GM19455 (cell line): ENCODE results near the gene UFSP2.
"Not testable (repeated sequence)": the region's sequence is repeated elsewhere in the genome, so short reads cannot be mapped to it uniquely, and the experiment has no call there.

Experiments
- ATAC-seq: cut with Tn5 transposase; IDR thresholded peaks from one replicate; pipeline ENCODE4 v1.9.1; 2021; ENCODE audit not compliant: unreplicated experiment

The UFSP2 gene

DNA sequence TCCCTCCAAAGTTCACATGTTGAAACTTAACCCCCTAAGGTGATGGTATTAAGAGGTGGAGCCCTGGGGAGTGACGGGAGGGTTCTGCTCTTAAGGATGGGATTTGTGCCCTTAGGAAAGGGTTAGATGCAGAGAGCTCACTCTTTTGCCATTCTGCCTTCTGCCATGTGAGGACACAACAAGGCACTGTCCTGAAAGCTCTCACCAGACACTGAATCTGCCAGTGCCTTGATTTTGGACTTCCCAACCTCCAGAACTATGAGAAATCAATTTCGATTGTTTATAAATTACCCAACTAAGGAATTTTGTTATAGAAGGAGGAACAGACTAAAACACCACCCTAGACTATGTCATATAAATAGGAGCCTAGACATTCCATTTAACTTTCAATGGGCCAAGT, 41.7 kb downstream of the UFSP2 start:
- no peak for ATAC-seq

DNA sequence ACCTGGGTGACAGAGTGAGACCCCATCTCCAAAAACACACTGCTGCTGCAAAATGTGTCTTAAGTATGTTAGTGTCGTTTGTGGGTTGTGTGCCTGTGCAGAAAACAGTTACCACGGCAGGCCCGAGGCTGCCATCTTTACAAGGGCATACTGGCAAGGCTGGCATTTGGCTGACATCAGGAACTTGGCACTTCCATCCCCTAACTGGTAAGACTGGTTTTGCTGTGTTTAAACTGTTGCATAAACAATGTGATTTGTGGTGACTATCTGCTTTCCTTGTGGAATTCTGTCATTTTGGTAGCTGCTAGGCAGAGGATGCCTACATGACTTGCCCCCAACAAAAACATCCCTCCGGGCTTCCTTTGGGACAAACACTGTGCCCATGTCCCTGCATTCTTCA, 42.3 kb downstream of the UFSP2 start:
- no peak for ATAC-seq

DNA sequence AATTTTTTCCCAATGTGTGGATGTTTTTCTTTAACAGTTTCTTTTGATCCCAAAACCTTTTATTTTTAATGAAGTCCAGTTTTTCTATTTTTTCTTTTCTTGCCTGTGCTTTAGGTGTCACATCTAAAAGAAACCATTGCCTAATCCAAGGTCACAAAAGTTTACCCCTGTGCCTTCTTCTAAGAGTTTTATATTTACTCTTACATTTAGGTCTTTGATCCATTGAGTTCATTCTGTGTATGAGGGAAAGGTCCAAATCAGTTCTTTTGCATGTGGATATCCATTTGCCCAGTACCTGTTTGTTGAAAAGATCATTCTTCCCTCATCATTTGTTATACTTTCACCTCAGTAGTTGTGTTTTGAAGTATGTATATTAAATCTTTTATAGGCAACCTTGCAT, 43.0 kb downstream of the UFSP2 start:
- ATAC-seq, result no peak

DNA sequence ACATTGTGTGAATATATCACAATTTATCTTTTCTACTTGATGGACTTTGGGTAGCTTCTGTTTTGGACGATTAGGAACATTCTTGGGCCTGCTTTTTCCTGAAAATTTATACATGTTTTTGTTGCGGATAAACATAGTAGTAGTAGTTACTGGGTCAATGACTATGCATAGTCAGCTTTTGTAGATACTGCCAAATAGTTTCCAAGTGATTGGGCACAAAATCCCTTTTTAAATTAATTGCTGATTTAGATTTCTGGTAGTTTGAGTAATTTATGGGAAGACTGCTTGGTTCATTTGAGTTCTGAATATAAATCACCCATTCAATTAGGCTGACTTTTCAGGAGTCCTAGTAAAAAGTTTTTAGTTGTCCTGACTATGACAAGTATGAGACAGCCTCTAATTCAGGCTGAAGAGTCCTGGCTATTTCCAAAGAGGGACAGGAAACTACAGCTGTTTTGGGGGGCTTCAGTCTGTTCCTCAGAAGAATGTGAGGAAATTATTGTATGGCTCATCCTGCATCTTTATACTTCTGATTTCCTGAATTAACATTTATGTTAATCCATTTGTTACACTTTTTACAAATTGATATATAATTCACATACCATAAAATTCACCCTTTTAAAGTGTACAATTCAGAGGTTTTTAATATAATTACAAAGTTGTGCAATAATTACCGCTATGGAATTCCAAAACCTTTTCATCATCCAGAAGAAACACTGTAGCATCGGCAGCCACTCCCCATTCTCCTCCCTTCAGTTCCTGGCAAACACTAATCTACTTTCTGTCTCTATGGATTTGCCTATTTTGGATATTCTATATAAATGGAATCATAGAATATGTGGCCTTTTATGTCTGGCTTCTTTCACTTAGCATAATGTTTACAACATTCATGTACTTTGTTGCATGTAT, 44.2 kb downstream of the UFSP2 start:
- ATAC-seq, result no peak

DNA sequence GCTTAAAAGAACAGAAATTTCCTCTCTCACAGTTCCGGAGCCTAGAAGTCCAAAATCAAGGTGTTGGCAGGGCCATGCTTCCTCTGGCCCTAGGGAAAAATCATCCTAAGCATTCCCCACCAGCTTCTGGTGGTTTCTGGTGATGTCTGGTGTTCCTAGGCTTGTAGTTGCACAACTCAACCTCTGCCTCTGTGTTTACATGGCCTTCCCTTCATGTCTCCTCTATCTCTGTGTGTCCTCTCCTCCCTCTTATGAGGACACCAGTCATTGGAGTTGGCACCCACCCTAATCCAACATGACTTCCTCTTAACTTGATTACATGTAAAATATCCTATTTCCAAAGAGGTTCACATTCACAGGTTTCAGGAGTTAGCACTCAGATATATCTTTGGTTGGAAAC, 45.4 kb downstream of the UFSP2 start:
- no peak for ATAC-seq

DNA sequence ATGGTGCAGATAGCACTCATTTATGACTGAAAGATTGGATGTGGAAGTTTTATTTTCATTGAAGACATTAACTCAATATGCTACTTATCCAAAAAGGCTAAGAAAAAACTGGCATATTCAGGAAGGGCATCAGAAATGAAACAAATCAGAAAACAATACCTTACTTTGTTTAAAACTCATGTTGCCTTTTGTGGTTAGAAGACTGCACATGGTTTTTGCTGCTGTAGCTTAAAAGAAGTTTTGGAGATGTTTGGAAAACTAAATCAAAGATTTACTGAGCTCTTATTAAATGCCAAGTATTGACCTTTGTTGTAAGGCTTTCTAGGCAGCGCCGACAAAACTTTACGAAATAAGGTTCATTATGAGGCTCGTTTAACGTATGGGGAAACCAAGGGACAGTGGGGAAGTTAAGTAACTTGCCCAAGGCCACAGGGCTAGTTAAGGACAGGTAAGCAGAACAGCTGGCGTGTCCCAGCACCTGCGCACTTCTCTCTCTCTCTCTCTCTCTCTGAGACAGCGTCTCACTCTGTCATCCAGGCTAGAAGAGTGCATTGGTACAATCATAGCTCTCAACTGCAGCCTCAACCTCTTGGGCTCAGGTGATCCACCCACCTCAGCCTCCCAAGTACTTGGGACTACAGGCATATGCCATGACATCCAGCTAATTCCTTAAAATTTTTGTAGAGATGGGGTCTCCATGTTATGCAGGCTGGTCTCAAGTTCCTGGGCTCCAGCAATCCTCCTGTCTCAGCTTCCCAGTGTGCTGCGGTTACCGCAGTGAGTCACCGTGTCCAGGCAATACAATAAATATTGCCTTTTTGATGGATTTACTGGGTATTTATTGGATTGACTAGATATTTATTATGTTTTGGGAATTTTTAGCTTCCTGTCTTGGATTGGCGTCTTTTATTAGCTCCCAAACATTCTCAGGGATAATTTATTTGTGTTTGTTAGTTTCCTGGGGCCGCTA, 46.2 kb downstream of the UFSP2 start:
- ATAC-seq, result no peak

DNA sequence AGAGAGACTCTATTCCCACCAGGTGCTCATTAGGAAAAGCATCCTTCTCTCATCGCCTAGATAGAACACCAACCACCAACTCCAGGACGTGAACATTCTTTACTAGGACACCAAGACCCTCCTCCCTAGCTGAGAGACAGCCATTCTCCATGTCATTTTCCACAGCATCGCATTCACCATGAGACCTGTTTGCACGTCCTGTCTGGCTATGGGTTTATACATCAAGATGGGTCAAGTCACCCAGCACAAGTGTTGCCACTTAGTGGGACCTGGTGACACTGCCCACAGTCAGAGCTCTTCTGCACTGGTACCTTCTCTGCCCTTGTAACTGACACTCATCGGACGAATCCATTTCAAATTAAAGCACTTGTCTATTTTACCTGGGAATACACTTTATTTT, 47.5 kb downstream of the UFSP2 start:
- ATAC-seq, result no peak

DNA sequence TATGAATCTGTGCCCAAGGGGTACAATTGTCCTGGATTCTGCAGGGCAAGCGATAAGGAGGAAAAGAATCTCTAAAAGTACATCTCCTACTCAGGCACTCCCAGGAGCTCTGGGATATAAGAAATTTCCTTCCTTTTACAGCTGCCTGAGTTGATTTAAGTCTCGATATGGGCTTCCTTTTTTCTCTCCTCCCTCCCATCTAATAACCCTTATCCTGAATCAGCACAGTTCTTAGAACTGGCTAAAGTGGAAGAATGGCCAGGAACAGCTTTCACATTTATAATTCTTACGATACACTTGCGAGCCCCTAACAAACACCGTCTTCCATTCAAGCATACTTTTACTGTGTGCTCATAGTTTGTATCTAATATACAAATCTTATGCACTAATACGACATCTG, 51.2 kb downstream of the UFSP2 start:
- ATAC-seq, result no peak

DNA sequence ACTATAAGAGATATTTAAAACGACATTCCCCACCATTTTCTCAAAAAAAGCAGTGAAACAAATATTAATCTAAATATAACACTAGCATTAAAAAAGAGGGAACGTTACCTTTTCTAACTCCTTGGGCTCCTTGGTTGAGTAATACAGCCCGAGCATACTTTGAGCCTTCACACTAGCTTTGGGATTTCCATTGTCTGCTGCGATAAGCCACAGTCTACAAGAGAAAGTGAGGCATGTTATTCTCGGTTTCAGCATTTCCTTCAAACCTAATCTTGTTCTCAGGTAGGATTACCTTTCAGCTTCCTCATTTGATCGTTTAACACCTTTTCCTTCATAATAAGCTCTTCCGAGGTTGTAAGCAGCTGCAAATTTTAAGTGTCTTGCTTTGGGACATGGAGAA, 51.7 kb downstream of the UFSP2 start:
- no peak for ATAC-seq

DNA sequence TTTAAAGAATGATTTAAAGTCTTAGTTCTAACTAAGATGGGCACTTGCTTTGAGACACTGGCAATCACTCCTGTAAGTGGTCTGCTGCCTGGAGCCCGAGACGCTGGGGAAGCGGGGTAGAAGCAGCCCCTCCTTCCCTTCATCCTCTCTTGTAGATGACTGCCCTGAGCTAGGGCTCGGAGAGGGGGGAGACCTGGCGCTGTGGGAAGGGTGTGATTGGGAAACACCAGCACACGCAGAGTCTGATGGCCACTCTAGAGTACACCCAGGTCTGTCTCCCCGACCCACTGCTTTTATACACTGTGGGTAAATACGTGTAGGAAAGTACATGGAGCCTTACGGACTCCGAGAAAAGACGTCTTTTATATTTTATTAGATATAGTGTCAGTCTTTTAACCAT, 54.1 kb downstream of the UFSP2 start:
- no peak for ATAC-seq

DNA sequence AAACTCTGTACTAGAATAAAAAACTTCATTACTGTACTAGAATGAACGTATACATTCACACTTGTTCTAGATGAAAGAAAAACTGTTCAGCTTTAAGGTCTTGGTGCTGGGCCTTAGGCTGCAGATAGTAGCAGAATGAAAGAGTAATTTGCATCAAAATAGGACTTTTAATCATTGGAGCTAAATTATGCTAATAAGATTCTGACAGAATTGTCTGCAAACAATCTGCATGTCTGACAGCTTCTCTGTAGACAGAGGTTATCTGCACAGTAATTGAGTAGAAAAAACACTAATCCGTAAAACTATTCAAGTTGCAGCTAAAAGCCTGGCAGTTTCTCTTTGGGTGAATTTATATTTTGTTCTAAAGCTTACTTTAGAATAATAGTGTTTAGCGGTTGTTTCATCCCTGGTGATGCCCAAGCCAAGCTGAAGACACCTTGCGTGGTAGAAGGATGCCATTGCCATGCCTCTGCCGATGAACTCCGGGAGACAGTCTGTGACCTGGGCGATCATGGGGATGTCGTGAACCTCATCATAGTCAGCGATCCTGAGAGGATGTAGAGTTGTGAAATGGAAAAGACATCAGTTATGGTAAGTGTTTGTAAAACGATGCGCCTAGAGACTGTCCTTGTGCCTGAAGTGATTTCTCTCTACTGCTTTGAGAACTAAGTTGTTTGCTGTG, 55.4 kb downstream of the UFSP2 start:
- no peak for ATAC-seq

DNA sequence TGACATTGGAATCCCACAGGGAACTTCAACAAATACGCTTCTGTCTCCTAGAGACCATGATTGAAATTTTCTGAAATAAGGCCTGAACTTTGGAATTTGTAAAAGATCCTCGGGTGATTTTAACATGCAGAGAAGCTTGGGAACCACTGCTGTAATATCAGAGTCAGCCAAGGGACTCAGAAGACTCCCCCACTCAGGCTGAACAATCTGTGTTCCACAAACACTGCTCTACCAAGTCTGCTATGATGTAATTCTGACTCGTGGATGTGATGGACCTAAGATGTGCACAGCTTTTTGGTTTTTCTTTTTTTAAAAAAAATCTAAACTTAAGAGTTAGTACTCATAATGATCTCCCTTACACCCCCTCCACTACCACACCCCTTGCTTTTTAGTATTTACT, 56.0 kb downstream of the UFSP2 start:
- no peak for ATAC-seq

DNA sequence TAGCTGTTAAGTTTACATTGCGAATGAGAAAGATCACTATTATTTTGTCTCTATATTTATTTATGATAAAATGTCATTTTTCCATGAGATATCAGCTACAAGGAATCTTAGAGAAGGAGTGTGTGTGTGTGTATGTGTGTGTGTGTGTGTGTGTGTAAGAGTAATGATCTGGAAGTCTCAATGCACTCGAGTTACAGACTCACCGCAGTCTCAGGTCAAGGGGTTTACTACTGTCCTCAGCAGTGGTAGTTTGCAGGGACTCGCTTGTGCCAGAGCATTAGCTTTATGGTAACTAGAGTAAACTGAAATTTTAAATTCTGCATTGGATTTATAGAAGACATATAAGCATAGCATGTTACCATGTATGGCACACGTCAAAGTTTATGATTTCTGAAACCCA, 60.9 kb downstream of the UFSP2 start:
- ATAC-seq, result no peak

DNA sequence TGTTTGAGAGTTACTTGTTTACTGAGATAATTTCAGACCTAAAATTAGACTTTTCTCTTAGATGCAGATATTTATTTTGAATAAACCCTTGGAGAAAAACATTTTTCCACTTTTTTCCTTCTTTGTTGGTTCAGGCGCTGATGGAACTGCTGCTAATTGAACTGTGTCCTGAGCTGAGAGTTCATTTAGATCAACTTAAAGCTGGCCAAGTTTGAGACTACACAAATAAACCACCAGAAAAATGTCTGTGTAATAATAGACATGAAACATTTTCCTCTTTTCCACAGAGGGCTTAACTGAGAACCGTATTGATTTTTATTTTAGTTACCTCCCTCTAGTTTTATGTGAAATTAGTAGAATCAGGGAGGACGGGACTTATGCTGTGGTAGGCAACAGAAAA, 62.5 kb downstream of the UFSP2 start:
- no peak for ATAC-seq

DNA sequence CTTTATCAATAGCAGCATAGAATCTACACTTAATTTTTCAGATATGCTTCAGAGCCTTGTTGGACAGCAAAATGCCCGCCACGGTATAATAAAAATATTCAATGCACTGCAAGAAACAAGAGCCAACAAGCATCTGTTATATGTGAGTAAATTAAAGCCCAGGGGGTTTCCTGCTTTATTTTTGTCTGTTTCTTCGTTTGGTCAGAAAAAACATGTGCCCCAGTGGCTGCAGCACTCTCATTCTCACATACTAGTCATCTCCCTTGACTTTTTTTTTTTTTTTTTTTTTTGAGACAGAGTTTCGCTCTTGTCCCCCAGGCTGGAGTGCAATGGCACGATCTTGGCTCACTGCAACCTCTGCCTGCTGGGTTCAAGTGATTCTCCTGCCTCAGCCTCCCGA, 63.2 kb downstream of the UFSP2 start:
- not testable (repeated sequence) for ATAC-seq

DNA sequence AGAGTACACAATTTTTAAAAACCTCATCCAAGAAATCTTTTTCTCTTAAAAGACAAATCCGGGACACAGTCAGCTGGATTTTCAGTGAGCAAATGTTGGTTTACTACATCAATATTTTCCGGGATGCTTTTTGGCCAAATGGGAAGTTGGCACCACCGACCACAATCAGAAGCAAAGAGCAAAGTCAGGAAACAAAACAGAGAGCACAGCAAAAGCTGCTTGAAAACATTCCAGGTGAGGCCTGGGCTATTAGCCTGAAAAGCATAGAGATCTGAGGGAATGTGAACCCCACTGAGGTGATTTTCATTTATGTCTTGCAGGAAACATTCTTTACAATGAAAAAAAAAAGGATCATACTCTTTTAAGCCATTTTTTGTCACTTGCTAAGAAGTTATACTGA, 63.9 kb downstream of the UFSP2 start:
- ATAC-seq, result no peak

DNA sequence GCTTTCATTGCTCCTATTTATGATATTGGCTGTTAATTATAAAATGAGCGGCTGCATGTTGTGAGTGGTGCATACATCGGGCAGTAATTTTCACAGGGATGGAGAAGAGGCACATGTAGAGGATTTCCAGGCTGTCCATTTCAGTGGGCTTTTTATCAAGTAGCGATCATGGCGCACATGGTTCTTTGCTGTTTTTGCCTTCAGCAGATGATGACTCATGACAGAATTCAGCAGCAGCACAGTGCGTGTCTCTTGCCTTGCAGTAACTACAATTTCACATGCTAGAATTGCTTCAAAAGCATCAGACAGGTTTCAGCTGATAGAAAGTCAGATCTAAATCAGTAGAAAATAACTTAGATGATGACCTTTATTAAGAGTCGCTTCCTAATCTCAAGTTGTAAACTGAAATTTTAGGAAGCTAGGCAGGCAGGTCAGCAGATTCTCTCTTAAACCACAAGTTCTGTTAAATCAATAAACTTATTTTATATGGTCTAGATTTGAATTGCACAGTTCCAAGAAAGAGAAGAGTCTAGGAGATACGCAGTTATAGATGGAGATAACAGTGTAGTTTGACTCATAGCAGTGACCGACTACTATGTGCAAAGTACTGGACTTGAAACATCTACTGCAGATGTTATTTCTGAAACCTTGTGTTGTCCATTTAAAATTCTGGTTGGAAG, 65.9 kb downstream of the UFSP2 start:
- no peak for ATAC-seq

DNA sequence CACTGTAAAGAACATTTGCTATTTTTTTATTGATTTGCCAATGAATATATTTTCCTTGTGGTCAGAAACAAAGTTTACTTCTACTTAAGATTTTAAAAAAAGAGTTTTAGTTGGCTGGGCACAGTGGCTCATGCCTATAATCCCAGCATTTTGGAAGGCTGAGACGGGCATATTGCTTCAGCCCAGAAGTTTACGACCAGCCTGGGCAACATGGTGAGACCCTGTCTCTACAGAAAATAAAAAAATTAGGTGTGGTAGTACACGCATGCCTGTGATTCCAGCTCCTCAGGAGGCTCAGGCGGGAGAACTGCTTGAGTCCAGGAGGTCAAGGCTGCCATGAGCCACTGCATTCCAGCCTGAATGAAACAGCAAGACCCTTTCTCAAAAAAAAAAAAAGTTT, 66.8 kb downstream of the UFSP2 start:
- no peak for ATAC-seq

DNA sequence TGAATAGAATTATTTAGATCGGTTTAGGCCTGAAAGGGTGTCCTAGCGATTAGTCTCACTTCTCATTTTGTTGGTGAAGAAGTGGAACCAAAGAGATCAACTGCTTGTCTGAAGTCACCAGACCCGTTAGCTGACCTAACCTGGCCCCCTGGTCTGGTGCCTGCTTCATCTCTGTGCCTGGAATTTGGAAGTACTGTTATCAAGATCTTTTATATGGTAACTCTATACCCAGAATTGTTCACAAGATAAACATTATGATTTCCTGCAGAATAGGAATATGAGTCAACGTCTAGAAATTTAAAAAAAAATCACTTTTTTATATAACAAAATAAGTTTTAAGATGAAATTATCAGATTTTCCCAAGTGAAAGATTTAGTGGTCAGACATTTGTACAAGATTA, 67.2 kb downstream of the UFSP2 start:
- ATAC-seq, result no peak

DNA sequence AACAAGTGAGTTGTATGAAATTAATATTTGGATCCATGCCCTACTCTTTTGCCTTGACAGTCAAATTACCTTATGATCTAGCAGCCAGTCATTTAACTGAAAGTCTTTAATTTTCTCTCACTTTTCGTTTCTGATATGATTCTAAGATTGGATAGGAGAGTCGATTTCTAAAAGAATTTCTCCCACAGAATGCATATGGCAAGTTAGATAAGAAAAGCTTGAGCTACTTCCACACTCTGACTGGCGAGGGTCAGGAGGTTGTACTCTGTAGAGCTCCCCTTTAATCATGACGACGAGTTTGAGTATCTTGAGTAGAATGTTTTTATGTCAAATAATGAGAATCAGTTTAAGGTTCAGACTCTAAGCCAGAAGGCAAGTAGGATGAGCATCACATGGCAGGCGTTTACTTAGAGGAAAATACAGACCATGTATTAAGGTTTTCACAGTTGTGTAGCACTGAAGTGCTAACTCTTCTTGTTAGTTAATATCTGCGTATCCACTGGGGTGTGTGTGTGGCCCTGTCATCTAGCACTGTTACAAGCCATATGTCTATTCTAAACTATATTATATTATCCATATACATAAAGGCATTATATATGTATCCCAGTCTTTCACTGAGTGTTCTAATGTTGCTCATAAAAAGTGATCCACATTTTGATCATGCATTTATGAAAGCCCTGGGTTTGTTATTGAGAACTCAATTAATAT, 67.9 kb downstream of the UFSP2 start:
- ATAC-seq, result no peak
